22Rv1 (cell line): ENCODE results near the gene RXFP4.

Source experiments
- H3K27ac ChIP-seq: fragments of 450-650 bp; 2 replicates; pipeline ENCODE4 v1.5.1; 2017
- ZFX ChIP-seq: fragments of 450-650 bp; IDR thresholded peaks from 2 replicates; pipeline ENCODE4 v1.6.1; 2017; ENCODE audit warnings: antibody characterized with exemption, borderline replicate concordance
- TF ChIP-seq, protein P1 (sequence below): fragments of 450-650 bp; IDR thresholded peaks from 2 replicates; pipeline ENCODE4 v1.5.1; 2017; ENCODE audit warnings: mild to moderate bottlenecking

The RXFP4 gene

DNA sequence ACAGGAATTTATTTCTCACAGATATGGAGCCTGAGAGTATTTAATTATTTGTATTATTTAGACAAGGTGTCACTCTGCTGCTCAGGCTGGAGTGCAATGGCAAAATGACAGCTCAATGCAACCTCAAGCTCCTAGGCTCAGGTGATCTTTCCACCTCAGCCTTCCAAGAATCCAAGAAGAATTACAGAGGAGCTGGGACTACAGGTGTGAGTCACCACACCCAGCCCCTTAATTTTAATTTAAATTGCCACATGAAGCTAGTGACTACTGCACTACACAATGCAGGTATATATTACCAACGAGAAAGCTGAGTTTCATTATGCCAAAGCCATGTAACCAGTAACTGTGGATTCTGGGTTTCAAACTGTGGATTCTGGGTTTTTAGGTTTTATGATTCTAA, 9.4 kb upstream of the RXFP4 start:
- TF ChIP-seq, protein P1, sequence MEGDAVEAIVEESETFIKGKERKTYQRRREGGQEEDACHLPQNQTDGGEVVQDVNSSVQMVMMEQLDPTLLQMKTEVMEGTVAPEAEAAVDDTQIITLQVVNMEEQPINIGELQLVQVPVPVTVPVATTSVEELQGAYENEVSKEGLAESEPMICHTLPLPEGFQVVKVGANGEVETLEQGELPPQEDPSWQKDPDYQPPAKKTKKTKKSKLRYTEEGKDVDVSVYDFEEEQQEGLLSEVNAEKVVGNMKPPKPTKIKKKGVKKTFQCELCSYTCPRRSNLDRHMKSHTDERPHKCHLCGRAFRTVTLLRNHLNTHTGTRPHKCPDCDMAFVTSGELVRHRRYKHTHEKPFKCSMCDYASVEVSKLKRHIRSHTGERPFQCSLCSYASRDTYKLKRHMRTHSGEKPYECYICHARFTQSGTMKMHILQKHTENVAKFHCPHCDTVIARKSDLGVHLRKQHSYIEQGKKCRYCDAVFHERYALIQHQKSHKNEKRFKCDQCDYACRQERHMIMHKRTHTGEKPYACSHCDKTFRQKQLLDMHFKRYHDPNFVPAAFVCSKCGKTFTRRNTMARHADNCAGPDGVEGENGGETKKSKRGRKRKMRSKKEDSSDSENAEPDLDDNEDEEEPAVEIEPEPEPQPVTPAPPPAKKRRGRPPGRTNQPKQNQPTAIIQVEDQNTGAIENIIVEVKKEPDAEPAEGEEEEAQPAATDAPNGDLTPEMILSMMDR, result no peak
- TF ChIP-seq ZFX, result no peak
- H3K27ac ChIP-seq, result no peak overlapping the region

- H3K27ac ChIP-seq, result no peak overlapping the region
- no peak for TF ChIP-seq ZFX
- TF ChIP-seq, protein P1, result no peak
Measured at GRCh38 chr1:155932487-155932886, 9.0 kb upstream of the RXFP4 start.

GRCh38 chr1:155933591-155934096, 7.8 kb upstream of the RXFP4 start:
- TF ChIP-seq ZFX, result no peak
- TF ChIP-seq, protein P1, result 0 out of 2 replicates have a peak, but pooled peaks have one; percentile 1

GRCh38 chr1:155934097-155934935, 7.1 kb upstream of the RXFP4 start, which contains the start of gene KHDC4:
TSS of gene KHDC4 (minus strand) at chr1:155934413. CDS start at chr1:155934373, 40 bp downstream.
- H3K27ac ChIP-seq, result peak within 1 kb of the TSS; percentile 95

More at GRCh38 chr1:155933591-155934096, 7.8 kb upstream of the RXFP4 start:
- H3K27ac ChIP-seq, result peak overlapping the region; percentile 95

GRCh38 chr1:155934936-155935590, 6.4 kb upstream of the RXFP4 start:
- H3K27ac ChIP-seq, result peak overlapping the region; percentile 95
- TF ChIP-seq, protein P1, result no peak
- TF ChIP-seq ZFX, result no peak

More at GRCh38 chr1:155934097-155934935, 7.1 kb upstream of the RXFP4 start, which contains the start of gene KHDC4:
- TF ChIP-seq, protein P1, result 0 out of 2 replicates have a peak, but pooled peaks have one; percentile 3
- TF ChIP-seq ZFX, result 0 out of 2 replicates have a peak, but pooled peaks have one; percentile 40

GRCh38 chr1:155938220-155938627, 3.2 kb upstream of the RXFP4 start:
- H3K27ac ChIP-seq, result no peak overlapping the region
- TF ChIP-seq, protein P1, result peak; percentile 83
- no peak for TF ChIP-seq ZFX
